B cell (primary cell): ENCODE results near the gene NSUN7.
"Not testable (repeated sequence)": the region's sequence is repeated elsewhere in the genome, so short reads cannot be mapped to it uniquely, and the experiment has no call there.

Source experiments
- CTCF ChIP-seq: fragments of 200-600 bp; IDR thresholded peaks from one replicate; pipeline ENCODE4 v1.8.0; 2022; ENCODE audit warnings: antibody characterized with exemption, mild to moderate bottlenecking
- EZH2 ChIP-seq: IDR thresholded peaks from 2 replicates; pipeline ENCODE4 v1.6.1; 2012; ENCODE audit warnings: borderline replicate concordance, low read depth, mild to moderate bottlenecking, moderate library complexity, low read length; ENCODE audit not compliant: insufficient read depth, poor library complexity, severe bottlenecking

- not testable (repeated sequence) for TF ChIP-seq CTCF, EZH2
Observed at GRCh38 chr4:40713001-40713400, 36.8 kb upstream of the NSUN7 start.
